ENCODE results near the gene SINHCAF.

SINHCAF gene

GRCh38 chr12:31233061-31233730 is 92.8 kb downstream of the SINHCAF start:
- DNase-seq (ENCODE audit: low read depth in 2 of 2): no peak

DNA sequence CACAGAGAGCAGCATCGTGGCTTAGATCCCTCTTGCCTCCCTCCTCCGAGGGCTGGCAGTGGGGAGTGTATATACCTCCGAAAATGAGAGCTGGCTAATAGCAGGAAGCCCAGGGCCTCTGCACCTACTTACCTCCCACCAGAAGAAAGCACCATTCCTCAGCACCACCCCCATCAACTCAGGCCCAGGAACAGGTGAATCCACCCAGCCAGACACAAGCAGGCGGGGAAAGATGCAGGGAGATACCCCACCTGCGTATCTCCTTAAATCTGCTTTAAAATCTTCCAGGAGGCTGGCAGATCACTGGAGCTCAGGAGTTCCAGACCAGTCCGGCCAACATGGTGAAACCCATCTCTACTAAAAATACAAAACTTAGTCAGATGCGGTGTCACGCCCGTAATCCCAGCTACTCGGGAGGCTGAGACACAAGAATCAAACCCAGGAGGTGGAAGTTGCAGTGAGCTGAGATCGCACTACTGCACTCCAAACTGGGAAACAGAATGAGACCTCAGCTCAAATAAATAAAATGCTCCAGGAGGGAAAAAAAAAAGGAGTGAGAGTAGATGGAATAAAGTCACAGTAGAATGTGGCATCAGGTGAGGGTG is 93.5 kb downstream of the SINHCAF start:
- no peak for DNase-seq (ENCODE audit: low read depth in 2 of 2)

DNA sequence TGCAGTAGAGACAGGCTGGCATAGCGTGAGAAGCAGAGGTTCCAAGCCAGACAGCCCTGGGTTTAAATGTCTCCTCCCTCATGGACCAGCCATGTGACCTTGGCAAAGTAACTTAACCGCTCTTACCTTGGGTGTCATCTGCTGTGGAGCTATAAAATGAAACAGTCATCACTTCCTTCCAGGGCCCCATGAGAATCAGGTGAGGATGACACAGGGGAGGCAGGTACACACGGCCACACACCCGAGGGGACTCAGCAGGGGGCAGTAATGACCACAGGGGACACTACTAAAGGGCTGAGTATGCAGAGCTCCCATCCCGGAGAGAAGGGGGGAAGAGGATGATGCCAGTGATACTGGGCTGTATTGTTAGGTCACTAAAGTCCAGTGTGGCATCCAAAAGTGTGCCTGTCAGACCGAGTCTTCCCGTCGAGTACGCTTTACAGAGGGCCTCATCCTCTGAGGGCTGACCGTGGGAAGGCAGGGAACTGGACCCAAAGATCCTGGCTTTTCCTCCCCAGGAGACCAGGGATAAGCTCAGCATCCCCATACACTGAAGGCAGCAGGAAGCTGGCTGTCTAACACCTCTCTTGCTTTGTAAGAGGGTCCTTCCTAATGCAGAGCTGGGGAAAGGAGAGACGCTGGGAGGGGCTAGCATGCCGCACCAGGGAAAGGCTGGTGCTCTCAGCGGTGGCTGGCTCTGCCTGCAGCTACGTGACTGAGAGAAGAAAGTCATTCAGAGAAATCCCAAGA is 94.2 kb downstream of the SINHCAF start:
- no peak for DNase-seq (ENCODE audit: low read depth in 2 of 2)

Data from stimulated activated CD8-positive, alpha-beta memory T cell treated with anti-CD3 and anti-CD28 coated beads, Interleukin-7, amount 100 ng/mL, for 1 hour (primary cell).